22Rv1 (cell line): ENCODE results near the gene JAKMIP3.

Experiments
- CTCF ChIP-seq: fragments of 450-650 bp; IDR thresholded peaks from 2 replicates; pipeline ENCODE4 v1.5.1; 2017; ENCODE audit warnings: mild to moderate bottlenecking
- ZFX ChIP-seq: fragments of 450-650 bp; IDR thresholded peaks from 2 replicates; pipeline ENCODE4 v1.6.1; 2017; ENCODE audit warnings: antibody characterized with exemption, borderline replicate concordance

GRCh38 chr10:132107186-132107948 lies 41.6 kb downstream of the JAKMIP3 start:
- no peak for TF ChIP-seq CTCF
- no peak for TF ChIP-seq ZFX
